Caco-2 (cell line): ENCODE results near the gene SHC3. TPM values are rescaled to one million over a fixed set of nuclear protein-coding genes. Genes with fewer than 3 reads are reported as not detected.

Source experiments
- BruUV-seq: library from RNA; stranded (reverse); fragments of 400-500 nt; replicated peaks from 2 replicates; lab custom pipeline; 2021; lab: Mats Ljungman, UMichigan
- CTCF ChIA-PET: fragments of 300-600 bp; sonication (Branson Sonifier 250); formaldehyde crosslinking; loops from one replicate; lab custom pipeline; 2022; ENCODE audit warnings: antibody characterized with exemption; lab: Charles Lee
- POLR2A ChIA-PET: fragments of 300-600 bp; sonication (Branson Sonifier 250); formaldehyde crosslinking; loops from one replicate; lab custom pipeline; 2022; ENCODE audit warnings: antibody characterized with exemption; lab: Charles Lee
- DNase-seq, 2 experiments: peaks; one replicate each; pipeline versions ENCODE4 v3.0.0 to v3.0.0-alpha.2; 2020 to 2022
- H3K27me3 ChIP-seq: replicated peaks from 2 replicates; pipeline ENCODE4 v1.6.0; 2011; ENCODE audit warnings: low read length; ENCODE audit not compliant: control insufficient read depth, insufficient read depth
- H3K36me3 ChIP-seq: 2 replicates; pipeline ENCODE4 v1.5.1; 2011; ENCODE audit warnings: low read length; ENCODE audit not compliant: control insufficient read depth, insufficient read depth
- H3K4me1 ChIP-seq: fragments of 250-450 bp; sonication (Bioruptor Pico); 2 replicates; pipeline ENCODE4 v1.5.1; 2020; ENCODE audit warnings: mild to moderate bottlenecking
- H3K4me3 ChIP-seq: 2 replicates; pipeline ENCODE4 v1.5.1; 2011; ENCODE audit warnings: low read depth, mild to moderate bottlenecking, control low read depth, low read length
- H3K9me3 ChIP-seq: fragments of 250-450 bp; sonication (Bioruptor Pico); 2 replicates; pipeline ENCODE4 v1.5.1; 2020; ENCODE audit warnings: mild to moderate bottlenecking, moderate library complexity
- H3K27ac Mint-ChIP-seq: one replicate; pipeline ENCODE4 v1.8.0; 2022; ENCODE audit warnings: mixed read lengths; ENCODE audit not compliant: unreplicated experiment
- H3K27me3 Mint-ChIP-seq: one replicate; pipeline ENCODE4 v1.8.0; 2022; ENCODE audit warnings: mixed read lengths; ENCODE audit not compliant: insufficient read depth, unreplicated experiment
- H3K36me3 Mint-ChIP-seq: one replicate; pipeline ENCODE4 v1.8.0; 2022; ENCODE audit warnings: mild to moderate bottlenecking, mixed read lengths; ENCODE audit not compliant: insufficient read depth, unreplicated experiment
- H3K4me1 Mint-ChIP-seq: one replicate; pipeline ENCODE4 v1.8.0; 2022; ENCODE audit warnings: low read depth, mixed read lengths; ENCODE audit not compliant: unreplicated experiment
- H3K4me3 Mint-ChIP-seq: one replicate; pipeline ENCODE4 v1.8.0; 2022; ENCODE audit warnings: mild to moderate bottlenecking, moderate library complexity, mixed read lengths; ENCODE audit not compliant: unreplicated experiment
- H3K9me3 Mint-ChIP-seq: one replicate; pipeline ENCODE4 v1.8.0; 2022; ENCODE audit warnings: mixed read lengths; ENCODE audit not compliant: unreplicated experiment
- intact Hi-C: fragments of 100-400 bp; cut with micrococcal nuclease; formaldehyde crosslinking; loops from one replicate; pipeline ENCODE4 v1.10.0; 2022; ENCODE audit not compliant: unreplicated experiment
- total RNA-seq: library from RNA; stranded (reverse); gene quantifications from 2 replicates; pipeline ENCODE4 v1.2.3, GENCODE V29; 2022
- TF ChIP-seq, protein P1 (sequence below), 2 experiments: fragments of 200-600 bp in 1 of 2; IDR thresholded peaks; 1 replicate in 1 of 2; 2 replicates in 1 of 2; pipeline versions ENCODE4 v1.5.1 to v1.8.0; 2011 to 2022; ENCODE audit warnings: antibody characterized with exemption in 1 of 2, control low read depth in 1 of 2, inconsistent platforms in 1 of 2, low read depth in 1 of 2, low read length in 1 of 2, mild to moderate bottlenecking in 1 of 2, moderate library complexity in 1 of 2; ENCODE audit not compliant: insufficient read depth in 1 of 2, severe bottlenecking in 1 of 2, unreplicated experiment in 1 of 2

SHC3 gene
- total RNA-seq, 1 experiment from 2014 or later = 0.20 TPM

DNA sequence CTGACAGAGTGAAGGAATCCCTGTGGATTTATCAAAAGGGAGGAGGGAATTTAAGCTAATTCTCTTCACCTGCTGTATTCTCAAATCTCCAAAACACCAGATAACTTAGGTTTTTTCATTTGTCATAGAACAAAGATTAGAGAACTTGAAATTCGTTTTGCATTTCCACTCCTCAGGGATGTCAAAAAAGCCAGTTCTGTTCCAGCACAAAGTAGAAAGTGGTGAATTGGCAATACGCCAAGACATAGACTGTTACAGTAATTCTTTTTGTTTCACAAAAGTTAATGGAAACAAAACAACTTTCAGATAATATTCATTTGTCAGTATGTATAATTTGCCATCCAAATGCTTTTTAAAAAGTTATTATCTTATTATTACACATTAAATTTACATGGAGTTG, 172.4 kb downstream of the SHC3 start:
- no peaks in the 10 kb centered on the region for H3K36me3 ChIP-seq
- DNase-seq = no peak
- BruUV-seq = no TSS peak
- H3K9me3 ChIP-seq = no peaks in the 10 kb centered on the region
- no peak overlapping the region for H3K4me3 ChIP-seq
- intact Hi-C loops = no loop called here
- no peaks in the 10 kb centered on the region for H3K4me1 ChIP-seq
- Mint-ChIP-seq H3K36me3 (no peaks in the 10 kb centered on the region), H3K4me1 (peaks cover 6% of the 10 kb centered on the region), H3K9me3 (no peaks in the 10 kb centered on the region), H3K27me3 (peaks cover 2% of the 10 kb centered on the region), H3K4me3 (no peak overlapping the region), H3K27ac (no peak overlapping the region)
- H3K27me3 ChIP-seq = no peaks in the 10 kb centered on the region
- TF ChIP-seq, protein P1, sequence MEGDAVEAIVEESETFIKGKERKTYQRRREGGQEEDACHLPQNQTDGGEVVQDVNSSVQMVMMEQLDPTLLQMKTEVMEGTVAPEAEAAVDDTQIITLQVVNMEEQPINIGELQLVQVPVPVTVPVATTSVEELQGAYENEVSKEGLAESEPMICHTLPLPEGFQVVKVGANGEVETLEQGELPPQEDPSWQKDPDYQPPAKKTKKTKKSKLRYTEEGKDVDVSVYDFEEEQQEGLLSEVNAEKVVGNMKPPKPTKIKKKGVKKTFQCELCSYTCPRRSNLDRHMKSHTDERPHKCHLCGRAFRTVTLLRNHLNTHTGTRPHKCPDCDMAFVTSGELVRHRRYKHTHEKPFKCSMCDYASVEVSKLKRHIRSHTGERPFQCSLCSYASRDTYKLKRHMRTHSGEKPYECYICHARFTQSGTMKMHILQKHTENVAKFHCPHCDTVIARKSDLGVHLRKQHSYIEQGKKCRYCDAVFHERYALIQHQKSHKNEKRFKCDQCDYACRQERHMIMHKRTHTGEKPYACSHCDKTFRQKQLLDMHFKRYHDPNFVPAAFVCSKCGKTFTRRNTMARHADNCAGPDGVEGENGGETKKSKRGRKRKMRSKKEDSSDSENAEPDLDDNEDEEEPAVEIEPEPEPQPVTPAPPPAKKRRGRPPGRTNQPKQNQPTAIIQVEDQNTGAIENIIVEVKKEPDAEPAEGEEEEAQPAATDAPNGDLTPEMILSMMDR (IDR thresholded peaks at IDR 0.05; ENCODE audit: insufficient read depth in 1 of 2, low read depth in 1 of 2, low read length in 1 of 2, severe bottlenecking in 1 of 2, unreplicated experiment in 1 of 2) = no peak
- ChIA-PET CTCF (no interaction called here), POLR2A (no interaction called here)

DNA sequence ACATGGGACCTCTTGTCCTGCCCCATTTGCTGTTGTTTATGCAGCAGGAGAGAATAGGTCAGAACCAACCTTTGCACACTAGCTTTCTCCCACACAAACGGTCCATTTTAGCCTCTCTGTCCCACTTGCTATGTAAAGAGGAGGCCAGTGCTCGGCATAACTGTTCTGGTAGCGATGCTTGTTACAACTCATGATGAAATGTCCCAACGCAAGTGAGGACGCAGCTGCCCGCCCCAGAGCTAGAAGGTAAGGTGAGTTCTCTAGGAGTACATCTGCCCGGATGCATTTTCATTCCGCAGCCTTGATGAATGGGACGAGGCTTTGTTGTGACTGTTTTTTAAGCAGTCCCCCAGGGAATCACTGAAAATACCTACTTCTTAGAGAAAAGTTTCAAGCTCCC, 173.3 kb downstream of the SHC3 start:
- CTCF ChIA-PET = no interaction called here

DNA sequence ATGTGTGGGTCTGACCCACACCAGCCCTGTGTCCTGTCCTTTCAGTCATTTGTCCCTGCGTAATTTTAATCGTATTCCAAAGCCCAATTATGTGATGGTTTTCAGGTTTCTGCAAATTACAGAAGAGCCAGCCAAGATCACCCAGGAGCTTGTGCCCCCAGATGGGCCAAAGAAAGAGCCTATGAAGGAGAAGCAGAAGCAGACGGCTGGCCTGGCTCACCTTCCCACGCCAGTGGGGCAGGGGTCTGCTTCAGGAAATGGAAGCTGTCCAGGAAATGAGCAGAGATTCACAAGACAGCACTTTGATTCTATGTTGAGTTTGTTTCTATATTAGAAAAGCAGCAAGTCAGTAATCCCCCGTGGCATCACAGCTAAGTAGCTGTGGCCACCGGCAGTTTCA, 175.6 kb downstream of the SHC3 start:
- Histone ChIP-seq H3K36me3 (no peaks in the 10 kb centered on the region), H3K9me3 (no peaks in the 10 kb centered on the region), H3K4me3 (no peak overlapping the region), H3K27me3 (no peaks in the 10 kb centered on the region), H3K4me1 (no peaks in the 10 kb centered on the region)
- no TSS peak for BruUV-seq
- Mint-ChIP-seq H3K27me3 (peaks cover 2% of the 10 kb centered on the region), H3K27ac (no peak overlapping the region), H3K4me3 (no peak overlapping the region), H3K9me3 (no peaks in the 10 kb centered on the region), H3K36me3 (no peaks in the 10 kb centered on the region), H3K4me1 (peaks cover 6% of the 10 kb centered on the region)
- ChIA-PET CTCF (no interaction called here), POLR2A (no interaction called here)
- DNase-seq = no peak
- intact Hi-C loops = loop anchor here (5.0 kb wide), 1 partner anchor 116 kb away; no protein-coding TSS in a partner anchor
- TF ChIP-seq, protein P1 (IDR thresholded peaks at IDR 0.05; ENCODE audit: insufficient read depth in 1 of 2, low read depth in 1 of 2, low read length in 1 of 2, severe bottlenecking in 1 of 2, unreplicated experiment in 1 of 2) = no peak

More for the DNA sequence above, 173.3 kb downstream of the SHC3 start:
- Mint-ChIP-seq H3K9me3 (no peaks in the 10 kb centered on the region), H3K4me1 (peaks cover 6% of the 10 kb centered on the region), H3K36me3 (no peaks in the 10 kb centered on the region), H3K27ac (no peak overlapping the region), H3K4me3 (no peak overlapping the region), H3K27me3 (peaks cover 2% of the 10 kb centered on the region)
- Histone ChIP-seq H3K4me1 (no peaks in the 10 kb centered on the region), H3K9me3 (no peaks in the 10 kb centered on the region), H3K4me3 (no peak overlapping the region), H3K27me3 (no peaks in the 10 kb centered on the region), H3K36me3 (no peaks in the 10 kb centered on the region)
- TF ChIP-seq, protein P1 (IDR thresholded peaks at IDR 0.05; ENCODE audit: insufficient read depth in 1 of 2, low read depth in 1 of 2, low read length in 1 of 2, severe bottlenecking in 1 of 2, unreplicated experiment in 1 of 2) = no peak
- no peak for DNase-seq
- POLR2A ChIA-PET = no interaction called here
- intact Hi-C loops = no loop called here
- no TSS peak for BruUV-seq
